GM18951 (cell line): ENCODE data around the gene ARAF.
A peak's percentile ranks its signal among the peaks of the same experiment; 100 is the strongest.

ENCODE experiments used
- POLR2A ChIP-seq: IDR thresholded peaks from 4 replicates; pipeline ENCODE4 v1.6.1; 2011; ENCODE audit warnings: mild to moderate bottlenecking; ENCODE audit not compliant: insufficient read length, insufficient read depth; ENCODE audit errors: extremely low read depth
- in situ Hi-C: fragments of 300-500 bp; cut with MboI; formaldehyde crosslinking; loops from one replicate; pipeline ENCODE4 v1.12.0; 2022; ENCODE audit warnings: low sequenced_read_pairs, mixed read lengths, inconsistent platforms; ENCODE audit not compliant: unreplicated experiment

ARAF gene

GRCh38 chrX:47572773-47573340, 11.9 kb downstream of the ARAF start:
- in situ Hi-C loops = no loop called here
- TF ChIP-seq POLR2A = no peak

DNA sequence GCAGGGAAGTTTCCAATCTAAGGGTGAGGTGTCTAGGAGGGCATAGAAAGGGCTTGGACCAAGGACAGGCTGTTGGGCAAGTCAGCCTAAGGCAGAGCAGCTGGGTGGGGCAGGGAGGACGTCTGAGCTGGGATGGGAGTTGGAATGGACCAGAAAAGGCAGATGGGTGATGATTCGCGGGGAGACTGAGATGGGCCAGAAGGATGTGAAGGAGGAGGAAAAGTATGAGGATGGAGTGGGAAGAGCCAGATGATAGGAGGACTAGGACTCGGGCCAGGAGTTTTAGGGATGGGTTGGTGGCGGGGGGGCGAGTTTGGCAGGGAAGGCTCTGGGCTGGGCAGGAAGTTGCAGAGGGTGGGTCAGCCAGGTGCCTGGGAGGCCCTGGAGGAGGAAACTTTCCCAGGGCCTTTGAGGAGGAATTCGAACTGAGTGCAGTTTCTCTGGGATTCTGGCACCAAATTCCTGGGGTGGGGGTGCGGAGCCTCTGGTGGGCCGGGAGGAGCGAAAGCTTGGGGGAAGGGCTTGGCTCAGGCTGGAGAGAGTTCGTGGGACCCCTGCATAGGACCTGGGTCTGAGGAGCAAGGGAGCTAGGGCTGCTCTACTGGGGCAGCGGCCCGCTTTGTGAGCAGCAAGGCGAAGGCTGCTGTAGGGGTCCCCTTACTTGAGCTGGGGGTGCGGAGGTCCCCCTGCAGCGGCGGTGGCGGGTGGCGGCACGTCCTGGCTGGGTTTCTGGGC, 12.5 kb downstream of the ARAF start:
- no peak for TF ChIP-seq POLR2A
- in situ Hi-C loops = no loop called here

GRCh38 chrX:47574076-47574546, 13.1 kb downstream of the ARAF start:
- TF ChIP-seq POLR2A = no peak
- in situ Hi-C loops = no loop called here

- no peak for TF ChIP-seq POLR2A
- in situ Hi-C loops = no loop called here
Measured at GRCh38 chrX:47574547-47575301, 13.7 kb downstream of the ARAF start.

DNA sequence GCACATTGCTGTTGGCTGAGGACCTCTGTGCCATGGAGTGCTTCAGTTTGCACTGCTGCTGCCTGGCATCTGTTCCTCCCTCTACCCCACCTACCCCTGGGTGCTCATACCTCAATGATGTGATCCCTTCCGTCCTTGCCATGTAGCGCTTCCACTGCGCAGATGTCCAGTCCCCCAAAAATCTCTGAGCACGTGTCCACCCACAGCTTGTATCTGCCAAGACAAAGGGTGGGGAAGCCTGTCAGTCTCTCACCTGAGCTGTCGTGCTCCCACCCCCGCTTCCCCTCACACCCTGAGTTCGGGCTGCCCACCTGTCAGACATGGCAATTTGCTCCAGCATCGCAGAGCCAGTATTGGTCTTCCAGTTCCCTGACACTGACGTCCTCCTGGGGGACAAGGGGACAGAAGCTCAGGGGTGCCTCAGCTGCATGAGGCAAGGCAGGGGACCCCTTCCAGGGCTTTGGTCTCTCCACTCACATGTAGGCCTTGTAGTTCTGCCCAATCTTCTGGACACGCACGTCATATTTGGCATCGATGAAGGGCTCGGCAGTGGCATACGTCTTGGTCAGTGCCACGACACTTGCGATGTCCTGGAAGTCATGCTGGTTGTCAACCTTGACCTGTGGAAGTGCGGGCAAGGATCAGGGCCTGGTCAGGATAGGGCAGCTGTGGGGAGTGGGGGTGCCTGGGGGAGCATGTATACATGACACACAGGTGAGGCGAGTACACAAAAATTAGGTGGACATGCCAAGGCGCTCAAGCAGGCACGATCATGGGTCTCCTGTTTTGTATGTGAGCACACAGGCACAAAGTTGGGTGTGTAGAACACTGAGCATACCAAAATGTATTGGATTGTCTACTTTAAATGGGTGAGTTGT, 15.3 kb downstream of the ARAF start:
- no peak for TF ChIP-seq POLR2A
- in situ Hi-C loops = no loop called here

GRCh38 chrX:47577424-47577823, 16.4 kb downstream of the ARAF start:
- in situ Hi-C loops = no loop called here
- TF ChIP-seq POLR2A = no peak

DNA sequence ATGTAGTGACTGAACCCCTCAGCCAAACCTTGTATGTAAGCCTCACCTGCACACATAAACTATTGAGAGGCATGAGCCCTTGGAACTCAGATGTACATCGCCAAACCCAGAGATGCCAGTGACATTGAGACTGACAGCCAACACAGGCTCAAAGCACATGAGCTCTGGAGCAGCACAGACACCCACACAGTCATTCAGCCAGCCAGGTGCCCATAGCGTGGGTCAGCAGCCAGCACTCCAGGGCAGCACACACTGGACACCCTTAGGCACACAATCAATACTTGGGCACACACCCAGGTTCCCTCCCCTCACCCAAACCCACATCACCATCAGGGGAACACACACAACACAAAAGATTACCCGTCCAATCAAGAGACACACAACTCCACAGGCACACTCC, 16.9 kb downstream of the ARAF start:
- TF ChIP-seq POLR2A = no peak
- in situ Hi-C loops = no loop called here

DNA sequence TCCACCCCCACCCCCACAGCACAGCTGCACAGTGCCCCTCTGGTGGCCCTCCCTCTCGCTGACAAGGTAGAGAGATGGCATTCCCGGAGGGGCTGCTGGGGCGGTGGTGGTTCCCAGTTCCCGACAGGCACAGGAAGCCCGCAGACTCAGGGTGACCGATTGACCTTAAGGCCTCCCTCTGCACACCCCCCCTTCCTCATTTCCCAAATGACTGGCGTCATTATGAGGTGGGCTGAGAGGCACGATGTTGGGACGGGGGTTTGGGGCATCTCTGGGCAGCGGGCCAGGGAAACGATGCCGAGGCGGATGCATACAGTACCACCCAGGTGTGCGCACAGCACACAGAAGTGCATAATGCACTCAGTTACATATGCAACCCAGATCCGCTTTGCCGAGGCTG, 17.7 kb downstream of the ARAF start:
- TF ChIP-seq POLR2A = no peak
- in situ Hi-C loops = no loop called here

DNA sequence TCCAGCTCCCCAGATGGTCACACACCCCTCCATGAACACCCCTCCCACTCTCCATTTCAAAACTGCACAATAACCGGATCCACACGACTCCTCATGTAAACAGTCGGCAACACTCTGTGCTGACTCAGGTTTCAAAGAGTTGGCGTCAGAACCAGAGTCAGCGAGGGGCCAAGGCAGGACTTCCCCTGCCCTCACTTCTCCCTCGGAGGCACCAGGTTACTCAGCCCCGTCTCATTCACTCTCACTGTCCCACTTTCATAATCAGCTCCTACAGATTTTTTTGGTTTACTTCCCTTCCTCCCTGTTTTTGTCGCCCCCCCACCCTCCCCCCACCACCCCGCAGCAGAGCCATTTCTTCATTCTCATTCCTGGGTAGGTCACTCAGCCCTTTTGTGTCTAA, 18.5 kb downstream of the ARAF start:
- no peak for TF ChIP-seq POLR2A
- in situ Hi-C loops = no loop called here

DNA sequence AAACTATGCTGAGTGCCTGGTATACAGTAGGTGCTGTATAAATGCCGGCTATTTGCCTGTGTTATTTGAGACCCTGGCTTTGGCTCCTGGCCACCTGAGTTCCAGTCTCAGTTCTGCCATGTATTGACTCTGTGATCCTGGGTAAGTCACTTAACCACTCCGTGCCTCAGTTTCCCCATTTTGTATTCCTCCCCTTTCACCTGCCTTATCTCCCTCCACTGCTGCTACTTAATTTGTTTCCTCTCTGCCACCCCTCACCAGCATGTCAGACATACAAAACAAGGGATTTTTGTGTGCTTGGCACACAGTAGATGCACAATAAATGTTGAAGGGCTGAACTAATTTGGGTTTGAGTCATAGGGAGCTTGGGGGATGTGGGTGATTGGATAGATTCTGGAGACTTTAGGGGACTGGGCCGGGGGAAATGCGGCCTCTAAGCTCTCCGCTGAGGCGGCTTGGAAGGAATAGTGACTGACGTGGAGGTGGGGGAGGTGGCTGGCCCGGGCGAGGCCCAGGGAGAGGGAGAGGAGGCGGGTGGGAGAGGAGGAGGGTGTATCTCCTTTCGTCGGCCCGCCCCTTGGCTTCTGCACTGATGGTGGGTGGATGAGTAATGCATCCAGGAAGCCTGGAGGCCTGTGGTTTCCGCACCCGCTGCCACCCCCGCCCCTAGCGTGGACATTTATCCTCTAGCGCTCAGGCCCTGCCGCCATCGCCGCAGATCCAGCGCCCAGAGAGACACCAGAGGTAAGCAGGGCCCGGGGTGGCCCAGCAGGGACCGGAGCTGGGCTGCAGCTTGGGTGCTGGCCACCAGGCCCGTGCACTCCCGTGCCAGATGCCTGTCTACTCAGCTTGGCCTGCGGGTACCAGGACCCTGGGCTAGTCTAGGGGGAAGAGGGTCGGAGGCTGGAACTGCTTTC, 21.0 kb downstream of the ARAF start, which contains the start of gene TIMP1:
TSS of gene TIMP1 (plus strand) at position 706 of the 917 bp plus-strand sequence. CDS start 980 bp downstream, outside the sequence.
- peak; percentile 64 for TF ChIP-seq POLR2A
- in situ Hi-C loops = no loop called here

DNA sequence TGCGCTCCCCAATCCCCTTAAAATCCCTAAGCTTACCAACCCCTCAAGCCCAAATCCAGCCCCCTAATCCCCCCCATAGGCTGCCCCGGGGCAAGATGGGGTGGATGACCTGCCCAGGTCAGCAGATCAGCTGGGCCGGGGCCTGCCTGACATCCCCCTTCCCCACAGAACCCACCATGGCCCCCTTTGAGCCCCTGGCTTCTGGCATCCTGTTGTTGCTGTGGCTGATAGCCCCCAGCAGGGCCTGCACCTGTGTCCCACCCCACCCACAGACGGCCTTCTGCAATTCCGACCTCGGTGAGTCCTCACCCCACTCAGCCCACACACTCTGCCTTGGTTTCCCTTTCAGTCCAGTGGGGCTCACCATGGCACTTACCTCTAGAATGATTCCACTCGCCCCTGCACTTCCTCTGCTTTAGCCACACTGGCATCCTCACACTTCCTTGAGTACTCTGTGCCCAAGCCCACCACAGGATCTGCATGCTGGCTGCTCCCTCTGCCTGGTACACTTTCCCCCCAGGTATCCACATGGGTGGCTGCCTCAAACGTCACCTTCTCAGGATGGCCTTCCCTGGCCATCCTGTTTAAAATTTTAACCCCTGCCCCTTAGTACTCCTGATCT, 22.3 kb downstream of the ARAF start:
- in situ Hi-C loops = no loop called here
- no peak for TF ChIP-seq POLR2A
